ENCODE results near the gene TPPP2.

GRCh38 chr14:21019366-21019765 is 10.7 kb upstream of the TPPP2 start:
- TF ChIP-seq CTCF (conservative IDR thresholded peaks at IDR 0.05 in 1 of 2, IDR thresholded peaks at IDR 0.05 in 1 of 2; ENCODE audit: low read depth in 1 of 2, low read length in 2 of 2) (no peak), EZH2 (IDR thresholded peaks at IDR 0.05; ENCODE audit: low read length, missing control alignments) (no peak)

Measured in fibroblast of lung (primary cell).